Stimulated activated effector memory CD8-positive, alpha-beta T cell treated with anti-CD3 and anti-CD28 coated beads, Interleukin-12 subunit alpha, Interleukin-12 subunit beta, amount 100 ng/mL, for 72 hours (primary cell): ENCODE data around the gene FLNB.
A peak's percentile ranks its signal among the peaks of the same experiment; 100 is the strongest.

Experiments used
- ATAC-seq: fragments of 150-1000 bp; cut with Tn5 transposase; 2 replicates; pipeline ENCODE4 v1.10.0; 2021
- DNase-seq, 2 donors: peaks; one replicate each; pipeline ENCODE4 v3.0.0; 2021 to 2022; ENCODE audit warnings: low spot score in 2 of 2
- H3K27ac Mint-ChIP-seq: one replicate; pipeline ENCODE4 v1.8.0; 2022; ENCODE audit warnings: mild to moderate bottlenecking, mixed read lengths
- H3K36me3 Mint-ChIP-seq: one replicate; pipeline ENCODE4 v1.8.0; 2022; ENCODE audit warnings: mild to moderate bottlenecking, mixed read lengths
- H3K4me1 Mint-ChIP-seq: one replicate; pipeline ENCODE4 v1.8.0; 2022; ENCODE audit warnings: mixed read lengths
- H3K4me3 Mint-ChIP-seq: one replicate; pipeline ENCODE4 v1.8.0; 2022; ENCODE audit warnings: mild to moderate bottlenecking, mixed read lengths
- H3K9me3 Mint-ChIP-seq: one replicate; pipeline ENCODE4 v1.8.0; 2022; ENCODE audit warnings: mixed read lengths

The FLNB gene

DNA sequence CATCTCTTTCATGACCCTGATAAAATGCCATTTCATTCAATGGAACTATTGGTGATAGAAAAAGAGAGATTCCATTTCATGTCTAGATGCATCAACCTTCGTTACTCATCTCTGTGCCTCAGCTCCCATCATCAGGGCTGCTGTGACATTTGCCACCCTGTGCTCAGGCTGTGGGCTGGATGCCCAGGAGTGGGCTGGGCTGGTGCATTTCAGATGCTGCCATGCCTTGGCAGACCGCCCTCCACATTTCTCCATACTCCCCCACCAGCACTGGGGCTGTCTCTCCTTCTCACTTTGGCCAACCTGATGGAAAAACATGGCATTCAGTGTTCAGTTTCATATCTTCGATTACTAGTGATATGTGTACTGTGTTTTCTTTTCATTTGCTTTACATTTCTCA, 143.4 kb downstream of the FLNB start:
- H3K36me3 Mint-ChIP-seq = peaks cover 27% of the 10 kb centered on the region
- ATAC-seq = no peak
- no peak for DNase-seq
- no peaks in the 10 kb centered on the region for H3K4me1 Mint-ChIP-seq
- no peak overlapping the region for H3K4me3 Mint-ChIP-seq
- no peaks in the 10 kb centered on the region for H3K9me3 Mint-ChIP-seq
- H3K27ac Mint-ChIP-seq = no peak overlapping the region

DNA sequence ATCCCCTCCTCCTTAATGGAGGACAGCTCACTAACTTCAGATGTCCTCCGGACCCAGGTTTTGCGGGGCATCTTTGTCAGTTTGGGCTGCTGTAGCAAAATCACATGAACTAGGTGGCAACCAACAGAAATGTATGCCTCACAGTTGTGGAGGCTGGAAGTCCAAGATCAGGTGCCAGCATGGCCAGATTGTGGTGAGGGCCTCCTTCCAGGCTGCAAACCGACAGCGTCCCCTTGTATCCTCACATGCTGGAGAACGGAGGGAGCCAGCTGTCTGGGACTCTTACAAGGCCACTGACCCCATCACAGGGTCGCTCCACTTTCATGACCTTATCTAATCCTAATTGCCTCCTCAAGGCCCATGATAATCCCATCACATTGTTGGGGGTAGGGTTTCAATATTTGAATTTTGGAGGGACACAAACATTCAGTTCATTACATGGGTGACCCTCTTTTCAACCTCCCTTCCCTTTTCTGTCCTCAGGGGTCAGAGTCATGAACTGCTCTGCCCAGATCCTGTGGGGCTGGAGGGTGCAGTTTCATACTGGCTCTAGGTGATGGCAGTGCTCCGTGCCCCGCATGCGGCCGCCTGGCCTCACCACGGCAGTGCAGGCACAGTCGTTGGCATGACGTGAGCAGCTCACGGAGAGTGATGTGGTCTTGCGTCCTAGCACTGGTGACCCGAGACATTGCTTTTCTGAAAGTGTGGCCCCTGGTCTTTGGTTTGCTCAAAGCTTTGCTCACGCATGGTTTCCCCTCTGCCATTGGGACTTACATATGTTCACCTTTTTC, 144.2 kb downstream of the FLNB start:
- Mint-ChIP-seq H3K27ac (no peak overlapping the region), H3K4me1 (no peaks in the 10 kb centered on the region), H3K9me3 (no peaks in the 10 kb centered on the region), H3K36me3 (peaks cover 27% of the 10 kb centered on the region), H3K4me3 (no peak overlapping the region)
- no peak for ATAC-seq
- no peak for DNase-seq

GRCh38 chr3:58153371-58153770, 145.1 kb downstream of the FLNB start:
- no peak for ATAC-seq
- no peaks in the 10 kb centered on the region for H3K9me3 Mint-ChIP-seq
- peaks cover 22% of the 10 kb centered on the region for H3K36me3 Mint-ChIP-seq
- no peak overlapping the region for H3K27ac Mint-ChIP-seq
- no peak for DNase-seq
- H3K4me1 Mint-ChIP-seq = no peaks in the 10 kb centered on the region
- no peak overlapping the region for H3K4me3 Mint-ChIP-seq

DNA sequence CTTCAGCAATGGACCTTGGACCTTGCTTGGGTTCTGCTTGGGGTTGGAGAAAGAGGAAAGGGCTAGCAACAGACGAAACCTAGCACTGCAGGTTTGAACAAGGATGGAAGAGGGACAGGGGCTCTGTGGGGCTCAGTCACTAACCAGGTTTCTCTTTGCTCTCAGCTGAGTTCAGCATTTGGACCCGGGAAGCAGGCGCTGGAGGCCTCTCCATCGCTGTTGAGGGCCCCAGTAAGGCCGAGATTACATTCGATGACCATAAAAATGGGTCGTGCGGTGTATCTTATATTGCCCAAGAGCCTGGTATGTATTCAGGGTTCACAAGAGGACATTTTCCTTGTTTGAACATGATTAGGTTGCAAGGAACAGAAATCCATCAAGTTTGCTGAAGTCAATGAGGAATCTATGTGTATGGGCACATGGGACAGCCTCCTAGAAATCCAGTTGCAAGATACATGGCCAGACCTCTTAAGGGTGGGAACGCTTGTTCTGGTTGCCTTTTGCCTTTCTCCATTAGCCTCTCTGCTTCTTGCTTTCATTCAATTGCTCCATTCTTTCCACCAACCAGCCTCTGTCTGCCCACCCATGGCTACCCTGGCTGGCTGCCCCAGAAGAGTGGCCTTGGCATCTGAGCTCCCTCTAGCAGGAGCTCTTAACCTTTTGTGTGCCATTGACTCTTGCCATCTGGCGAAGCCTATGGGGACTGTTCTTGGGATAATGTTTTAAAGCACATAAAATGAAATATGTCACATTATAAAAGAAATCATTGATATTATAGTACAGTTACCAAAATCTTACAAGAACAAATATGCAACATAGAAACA, 146.6 kb downstream of the FLNB start:
- H3K4me3 Mint-ChIP-seq = no peak overlapping the region
- H3K9me3 Mint-ChIP-seq = no peaks in the 10 kb centered on the region
- DNase-seq (no peak), ATAC-seq (no peak)
- peaks cover 17% of the 10 kb centered on the region for H3K36me3 Mint-ChIP-seq
- H3K4me1 Mint-ChIP-seq = no peaks in the 10 kb centered on the region
- H3K27ac Mint-ChIP-seq = no peak overlapping the region

DNA sequence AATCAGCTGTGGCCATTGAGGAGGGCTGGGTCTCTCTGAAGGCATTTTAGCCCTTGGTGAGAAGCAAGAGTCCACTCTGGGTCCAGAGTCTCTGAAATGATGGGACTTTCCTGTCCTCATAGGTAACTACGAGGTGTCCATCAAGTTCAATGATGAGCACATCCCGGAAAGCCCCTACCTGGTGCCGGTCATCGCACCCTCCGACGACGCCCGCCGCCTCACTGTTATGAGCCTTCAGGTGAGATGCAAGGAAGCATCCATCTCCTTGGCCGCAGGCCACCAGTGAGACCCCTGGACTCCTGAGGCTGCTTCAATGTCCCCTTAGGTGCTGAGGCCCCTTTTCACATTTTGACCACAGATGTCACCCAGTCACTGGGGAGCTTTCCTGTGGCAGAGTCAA, 147.6 kb downstream of the FLNB start:
- no peak for DNase-seq
- Mint-ChIP-seq H3K27ac (no peak overlapping the region), H3K9me3 (no peaks in the 10 kb centered on the region), H3K4me1 (no peaks in the 10 kb centered on the region), H3K36me3 (peaks cover 17% of the 10 kb centered on the region), H3K4me3 (no peak overlapping the region)
- ATAC-seq = no peak

DNA sequence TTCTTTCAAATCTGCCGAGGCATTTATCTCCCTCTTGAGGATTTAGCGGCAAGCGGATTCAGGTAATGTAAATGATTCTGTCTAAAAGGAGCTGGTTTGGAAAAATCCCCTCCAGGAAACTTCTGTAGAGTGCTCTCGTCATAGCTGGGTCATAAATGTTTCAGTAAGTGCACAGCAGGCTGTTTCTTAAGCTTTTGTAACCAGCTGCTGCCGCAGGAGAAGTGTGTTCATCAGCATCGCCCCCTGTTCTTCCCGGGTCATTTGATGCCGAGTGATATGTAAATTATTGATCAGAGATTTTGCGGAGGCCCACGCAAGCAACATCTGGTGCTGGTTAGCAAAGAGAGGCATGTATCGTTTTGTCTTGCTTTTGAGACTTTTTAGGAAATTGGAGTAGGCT, 149.5 kb downstream of the FLNB start:
- ATAC-seq (no peak), DNase-seq (no peak)
- Mint-ChIP-seq H3K4me3 (no peak overlapping the region), H3K36me3 (peaks cover 12% of the 10 kb centered on the region), H3K27ac (no peak overlapping the region), H3K4me1 (peaks cover 7% of the 10 kb centered on the region), H3K9me3 (no peaks in the 10 kb centered on the region)

GRCh38 chr3:58158442-58159153, 150.4 kb downstream of the FLNB start:
- H3K36me3 Mint-ChIP-seq = peaks cover 11% of the 10 kb centered on the region
- H3K27ac Mint-ChIP-seq = no peak overlapping the region
- no peak for DNase-seq
- H3K4me3 Mint-ChIP-seq = no peak overlapping the region
- no peaks in the 10 kb centered on the region for H3K9me3 Mint-ChIP-seq
- no peak for ATAC-seq
- H3K4me1 Mint-ChIP-seq = peaks cover 7% of the 10 kb centered on the region

GRCh38 chr3:58160399-58160798, 152.2 kb downstream of the FLNB start:
- no peak for DNase-seq
- Mint-ChIP-seq H3K4me3 (no peak overlapping the region), H3K4me1 (peaks cover 7% of the 10 kb centered on the region), H3K36me3 (peaks cover 6% of the 10 kb centered on the region), H3K27ac (peak overlapping the region; percentile 71), H3K9me3 (no peaks in the 10 kb centered on the region)
- no peak for ATAC-seq

DNA sequence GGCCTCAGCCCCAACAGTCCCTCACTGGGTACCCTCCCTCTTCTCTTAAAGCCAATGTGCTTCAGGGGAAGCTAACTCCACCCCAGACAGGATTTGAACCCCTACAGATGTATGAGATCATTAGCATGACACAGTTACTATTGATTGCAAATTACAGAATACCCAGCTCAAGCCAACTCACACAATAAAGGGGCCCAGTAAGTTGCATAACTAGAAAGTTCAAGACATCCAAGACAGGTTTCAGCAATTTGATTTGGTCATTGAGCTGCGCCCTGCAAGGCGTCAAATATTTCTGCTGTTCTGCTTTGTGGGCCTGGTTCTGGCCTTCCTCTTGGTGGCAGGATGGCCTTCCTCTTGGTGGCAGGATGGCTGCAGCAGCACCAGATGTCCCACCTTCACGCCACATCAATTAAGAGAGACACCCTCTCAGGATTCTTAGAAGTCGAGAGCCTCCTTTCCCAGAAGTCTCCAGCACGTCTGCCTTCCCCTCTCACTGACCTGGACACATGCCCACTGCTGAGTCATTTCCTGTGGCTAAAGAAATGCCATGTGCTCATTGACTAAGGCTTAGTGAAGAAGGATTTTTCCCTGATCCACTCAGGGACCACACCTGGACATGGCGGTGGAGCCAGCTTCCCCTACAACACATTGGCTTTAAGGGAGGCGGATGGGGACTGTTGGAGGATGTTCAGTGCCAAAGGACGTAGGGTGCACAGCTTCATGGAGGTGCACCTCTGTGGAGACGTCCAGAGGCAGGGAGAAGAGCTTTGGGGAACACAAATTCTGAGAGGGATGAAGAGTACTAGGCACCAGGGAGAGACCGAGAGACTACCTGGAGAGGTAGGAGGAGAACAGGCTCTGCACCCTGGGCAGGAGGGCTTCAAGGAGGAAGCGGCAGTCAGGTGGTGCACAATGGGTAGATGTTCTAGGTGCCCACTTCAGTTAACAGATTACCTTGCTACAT, 153.5 kb downstream of the FLNB start:
- Mint-ChIP-seq H3K4me3 (no peak overlapping the region), H3K4me1 (peaks cover 7% of the 10 kb centered on the region), H3K36me3 (peaks cover 6% of the 10 kb centered on the region), H3K9me3 (no peaks in the 10 kb centered on the region), H3K27ac (peak overlapping the region; percentile 71)
- ATAC-seq (no peak), DNase-seq (no peak)

DNA sequence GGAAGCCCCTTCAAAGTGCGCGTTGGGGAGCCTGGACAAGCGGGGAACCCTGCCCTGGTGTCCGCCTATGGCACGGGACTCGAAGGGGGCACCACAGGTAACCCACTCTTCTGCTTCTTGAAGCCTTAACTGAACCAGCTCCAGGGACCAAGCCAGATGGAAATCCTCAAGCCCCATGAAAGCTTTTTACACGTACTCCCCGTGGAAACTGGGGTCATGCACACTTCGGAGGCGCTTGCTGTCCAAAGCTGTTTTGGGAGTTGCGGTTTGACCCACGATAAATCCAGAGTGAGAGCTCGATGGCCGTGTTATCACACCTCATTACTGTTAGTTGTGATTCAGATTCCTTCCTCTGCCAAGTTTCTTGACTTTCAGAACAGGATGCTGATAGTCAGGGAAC, 155.0 kb downstream of the FLNB start:
- ATAC-seq = no peak
- Mint-ChIP-seq H3K9me3 (no peaks in the 10 kb centered on the region), H3K36me3 (peaks cover 6% of the 10 kb centered on the region), H3K27ac (no peak overlapping the region), H3K4me3 (no peak overlapping the region), H3K4me1 (peaks cover 7% of the 10 kb centered on the region)
- no peak for DNase-seq

DNA sequence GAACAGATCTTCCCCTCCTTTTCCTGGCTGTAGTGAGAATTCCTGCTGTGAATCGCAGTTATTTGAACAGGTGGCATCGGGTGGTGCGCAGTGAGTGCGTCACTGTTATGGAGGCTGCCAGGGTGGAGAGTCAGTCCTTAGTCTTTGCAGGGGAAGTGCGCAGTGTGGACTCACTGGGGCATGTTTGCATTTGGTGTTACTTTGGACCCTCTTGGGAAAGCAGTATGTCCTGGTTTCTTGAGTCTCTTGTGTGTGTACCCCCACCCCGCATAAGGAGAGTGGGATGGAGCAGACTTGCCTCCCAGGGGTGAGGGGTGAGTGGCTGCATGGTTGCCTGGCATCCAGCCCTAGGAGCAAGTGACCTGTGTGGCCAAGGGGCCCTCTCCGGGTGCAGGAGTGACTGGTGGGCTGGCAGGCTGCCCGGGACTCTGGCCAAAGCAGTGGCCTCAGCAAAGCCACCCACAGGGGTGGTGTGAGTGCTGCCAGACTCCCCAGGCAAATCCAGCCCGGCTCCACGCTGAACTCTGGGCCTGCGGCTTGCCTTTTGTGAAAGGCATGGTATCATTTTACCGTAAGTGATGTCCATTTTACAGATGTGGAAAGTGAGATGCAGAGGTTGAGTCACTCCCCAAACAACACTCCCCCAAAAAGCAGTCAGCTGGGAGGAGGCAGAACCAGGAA, 156.1 kb downstream of the FLNB start:
- Mint-ChIP-seq H3K4me1 (peaks cover 7% of the 10 kb centered on the region), H3K4me3 (no peak overlapping the region), H3K27ac (no peak overlapping the region), H3K36me3 (peaks cover 6% of the 10 kb centered on the region), H3K9me3 (no peaks in the 10 kb centered on the region)
- DNase-seq = no peak
- ATAC-seq = no peak

- ATAC-seq = no peak
- H3K4me3 Mint-ChIP-seq = no peak overlapping the region
- no peak overlapping the region for H3K27ac Mint-ChIP-seq
- no peaks in the 10 kb centered on the region for H3K9me3 Mint-ChIP-seq
- H3K4me1 Mint-ChIP-seq = peaks cover 7% of the 10 kb centered on the region
- H3K36me3 Mint-ChIP-seq = peaks cover 6% of the 10 kb centered on the region
- DNase-seq = no peak
Observed at GRCh38 chr3:58164906-58165821, 156.9 kb downstream of the FLNB start.
